KOPT-K1 (cell line): ENCODE measurements around the gene LITAF.

Source experiments
- H3K27ac ChIP-seq: fragments of 200-600 bp; sonication (generic); 2 replicates; pipeline ENCODE4 v1.5.1; 2016; ENCODE audit warnings: antibody characterized with exemption, mild to moderate bottlenecking, low read depth, low read length; ENCODE audit not compliant: poor library complexity, severe bottlenecking
- H3K36me3 ChIP-seq: fragments of 200-600 bp; sonication (generic); 2 replicates; pipeline ENCODE4 v1.5.1; 2017; ENCODE audit warnings: antibody characterized with exemption, mild to moderate bottlenecking, low read length, moderate library complexity; ENCODE audit not compliant: insufficient read depth
- H3K9me3 ChIP-seq: fragments of 200-600 bp; sonication (generic); 2 replicates; pipeline ENCODE4 v1.5.1; 2017; ENCODE audit warnings: antibody characterized with exemption, low read length, mild to moderate bottlenecking; ENCODE audit not compliant: insufficient read depth, poor library complexity, severe bottlenecking

The LITAF gene

GRCh38 chr16:11586856-11587642 lies at the start of gene LITAF:
LITAF (minus strand) TSS chr16:11586919; CDS start chr16:11556730, 30,189 bp downstream.
- Histone ChIP-seq H3K36me3 (no peaks in the 10 kb centered on the region), H3K27ac (peak within 1 kb of the TSS; percentile 53), H3K9me3 (no peaks in the 10 kb centered on the region)

GRCh38 chr16:11636172-11636721 lies 49.5 kb upstream of the LITAF start:
- Histone ChIP-seq H3K27ac (no peak overlapping the region), H3K9me3 (no peaks in the 10 kb centered on the region), H3K36me3 (no peaks in the 10 kb centered on the region)

GRCh38 chr16:11635679-11636171 lies 49.0 kb upstream of the LITAF start:
- H3K27ac ChIP-seq = no peak overlapping the region
- H3K36me3 ChIP-seq = no peaks in the 10 kb centered on the region
- H3K9me3 ChIP-seq = no peaks in the 10 kb centered on the region

- no peaks in the 10 kb centered on the region for H3K36me3 ChIP-seq
- no peaks in the 10 kb centered on the region for H3K9me3 ChIP-seq
- no peak overlapping the region for H3K27ac ChIP-seq
These were observed 48.5 kb upstream of the LITAF start for GRCh38 chr16:11635113-11635652.

- Histone ChIP-seq H3K36me3 (no peaks in the 10 kb centered on the region), H3K27ac (no peak overlapping the region), H3K9me3 (no peaks in the 10 kb centered on the region)
These were observed 47.6 kb upstream of the LITAF start for GRCh38 chr16:11634312-11634711.

GRCh38 chr16:11633113-11633512 lies 46.4 kb upstream of the LITAF start:
- no peaks in the 10 kb centered on the region for H3K36me3 ChIP-seq
- no peak overlapping the region for H3K27ac ChIP-seq
- no peaks in the 10 kb centered on the region for H3K9me3 ChIP-seq

- no peak overlapping the region for H3K27ac ChIP-seq
- no peaks in the 10 kb centered on the region for H3K9me3 ChIP-seq
- H3K36me3 ChIP-seq = no peaks in the 10 kb centered on the region
These were observed 45.8 kb upstream of the LITAF start for GRCh38 chr16:11632455-11632939.

GRCh38 chr16:11631214-11631613 lies 44.5 kb upstream of the LITAF start:
- Histone ChIP-seq H3K27ac (no peak overlapping the region), H3K36me3 (no peaks in the 10 kb centered on the region), H3K9me3 (no peaks in the 10 kb centered on the region)

- Histone ChIP-seq H3K36me3 (no peaks in the 10 kb centered on the region), H3K27ac (no peak overlapping the region), H3K9me3 (no peaks in the 10 kb centered on the region)
These were observed 44.0 kb upstream of the LITAF start for GRCh38 chr16:11630768-11631056.

- Histone ChIP-seq H3K9me3 (no peaks in the 10 kb centered on the region), H3K27ac (peak overlapping the region; percentile 18), H3K36me3 (no peaks in the 10 kb centered on the region)
These were observed 43.5 kb upstream of the LITAF start for GRCh38 chr16:11630046-11630767.

GRCh38 chr16:11629071-11630030 lies 42.6 kb upstream of the LITAF start:
- Histone ChIP-seq H3K9me3 (no peaks in the 10 kb centered on the region), H3K36me3 (no peaks in the 10 kb centered on the region), H3K27ac (peak overlapping the region; percentile 18)

GRCh38 chr16:11627822-11628457 lies 41.2 kb upstream of the LITAF start:
- no peaks in the 10 kb centered on the region for H3K9me3 ChIP-seq
- H3K36me3 ChIP-seq = no peaks in the 10 kb centered on the region
- H3K27ac ChIP-seq = no peak overlapping the region

GRCh38 chr16:11627292-11627663 lies 40.6 kb upstream of the LITAF start:
- H3K9me3 ChIP-seq = no peaks in the 10 kb centered on the region
- H3K27ac ChIP-seq = no peak overlapping the region
- H3K36me3 ChIP-seq = no peaks in the 10 kb centered on the region

- Histone ChIP-seq H3K36me3 (no peaks in the 10 kb centered on the region), H3K9me3 (no peaks in the 10 kb centered on the region), H3K27ac (no peak overlapping the region)
These were observed 40.1 kb upstream of the LITAF start for GRCh38 chr16:11626657-11627291.
